HG03354 (cell line): Measurements from ENCODE around the gene EFEMP2.
A peak's percentile ranks its signal among the peaks of the same experiment; 100 is the strongest.
"Not testable (repeated sequence)": the region's sequence is repeated elsewhere in the genome, so short reads cannot be mapped to it uniquely, and the experiment has no call there.

Experiments used
- ATAC-seq: cut with Tn5 transposase; IDR thresholded peaks from one replicate; pipeline ENCODE4 v1.9.1; 2021; ENCODE audit warnings: mild to moderate bottlenecking; ENCODE audit not compliant: unreplicated experiment, poor library complexity, severe bottlenecking

Gene EFEMP2

DNA sequence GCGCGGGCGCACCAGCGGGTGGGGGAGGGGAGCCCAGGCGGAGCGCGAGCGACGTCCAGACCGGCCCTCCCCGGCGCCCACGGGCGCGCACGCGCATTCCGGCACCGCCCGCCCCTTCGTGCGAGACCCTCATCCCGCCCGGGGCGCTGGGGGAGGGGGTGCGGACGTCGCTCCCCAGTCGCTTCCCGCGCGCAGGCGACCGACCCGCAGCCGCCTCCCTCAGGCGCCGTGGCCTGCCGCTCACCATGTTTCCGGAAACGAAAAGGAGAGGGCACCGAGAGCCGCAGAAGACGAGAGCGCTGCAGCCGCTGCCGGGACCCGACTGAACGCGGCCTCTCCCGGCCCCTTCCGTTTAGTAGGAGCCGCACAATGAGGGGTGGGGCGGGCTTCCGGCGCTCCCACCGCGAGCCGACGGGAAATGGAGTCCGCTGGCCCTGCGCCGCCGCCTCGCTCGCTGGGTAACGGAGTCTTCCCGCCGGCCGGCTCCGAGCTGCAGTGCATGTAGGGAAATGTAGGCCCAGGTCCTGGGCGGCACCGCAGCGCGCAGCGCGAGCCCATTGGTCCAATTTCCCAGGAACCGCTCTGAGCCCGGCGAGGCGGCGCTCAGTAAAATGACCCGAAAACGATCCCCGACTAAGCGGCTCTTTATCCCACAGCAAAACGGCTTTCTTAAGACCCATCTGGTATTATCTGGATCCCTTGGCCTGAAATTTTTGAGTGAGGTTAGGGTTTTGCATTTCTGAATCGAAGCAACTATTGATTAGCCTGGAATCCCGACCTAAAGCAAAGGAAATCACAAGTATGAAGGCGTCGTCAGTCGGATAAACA, 14.5 kb downstream of the EFEMP2 start, which contains the start of gene CFL1:
CFL1 (minus strand) TSS at position 328 of the 828 bp plus-strand sequence; CDS start at position 247, 81 bp downstream.
- peak; percentile 53 for ATAC-seq

GRCh38 chr11:65857500-65857852, 15.1 kb downstream of the EFEMP2 start:
- no peak for ATAC-seq

DNA sequence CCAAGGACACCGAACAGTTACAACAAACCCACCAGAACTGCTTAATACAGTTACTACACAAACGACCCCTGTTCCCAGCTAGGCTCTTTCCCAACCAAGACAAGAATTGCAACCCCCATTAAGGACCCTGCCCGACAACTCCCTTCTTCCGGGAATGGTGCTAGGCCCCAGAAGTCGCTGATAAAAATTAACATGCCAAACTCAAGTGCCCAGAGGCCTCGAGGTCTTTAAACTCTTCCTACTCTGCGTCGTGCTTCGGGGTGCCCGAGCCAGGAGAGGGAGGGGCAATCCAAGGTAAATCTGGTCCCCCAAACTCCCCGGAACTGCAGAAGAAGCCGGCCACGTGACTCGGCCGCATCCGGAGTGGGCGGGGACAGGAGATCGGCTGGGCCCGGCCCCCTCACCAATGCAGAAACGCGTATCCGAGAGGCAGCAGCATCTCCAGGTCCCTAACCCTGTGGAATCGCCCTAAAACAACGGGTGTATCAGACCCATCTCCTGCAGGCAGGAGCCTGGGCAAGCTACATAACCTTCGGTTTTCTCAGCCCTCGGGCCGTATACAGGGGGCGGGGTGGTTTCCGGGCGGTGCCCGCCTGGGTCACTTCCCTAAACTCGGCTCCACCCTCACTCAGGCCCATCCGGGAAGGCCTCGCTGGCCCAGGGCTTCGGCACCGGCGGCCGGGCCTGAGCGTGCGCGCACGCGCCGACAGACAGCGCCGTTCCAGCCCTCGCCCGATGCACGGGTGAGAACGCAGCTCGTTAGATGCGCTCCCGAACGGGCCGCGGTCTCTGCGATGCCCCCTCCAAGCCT, 15.7 kb downstream of the EFEMP2 start:
- peak; percentile 35 for ATAC-seq

DNA sequence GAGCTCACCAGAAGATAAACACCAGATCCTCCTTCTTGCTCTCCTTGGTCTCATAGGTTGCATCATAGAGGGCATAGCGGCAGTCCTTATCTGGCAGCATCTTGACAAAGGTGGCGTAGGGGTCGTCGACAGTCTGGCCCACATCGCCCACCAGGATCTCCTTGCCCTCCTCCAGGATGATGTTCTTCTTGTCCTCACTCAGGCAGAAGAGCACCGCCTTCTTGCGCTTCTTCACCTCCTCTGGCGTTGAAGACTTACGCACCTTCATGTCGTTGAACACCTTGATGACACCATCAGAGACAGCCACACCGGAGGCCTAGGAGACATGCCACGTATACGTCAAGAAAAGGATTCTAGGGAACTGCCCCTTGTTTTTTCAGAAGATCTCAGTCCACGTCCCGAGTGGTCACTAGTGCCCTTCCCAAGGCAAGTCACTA, 16.7 kb downstream of the EFEMP2 start:
- ATAC-seq, result no peak

DNA sequence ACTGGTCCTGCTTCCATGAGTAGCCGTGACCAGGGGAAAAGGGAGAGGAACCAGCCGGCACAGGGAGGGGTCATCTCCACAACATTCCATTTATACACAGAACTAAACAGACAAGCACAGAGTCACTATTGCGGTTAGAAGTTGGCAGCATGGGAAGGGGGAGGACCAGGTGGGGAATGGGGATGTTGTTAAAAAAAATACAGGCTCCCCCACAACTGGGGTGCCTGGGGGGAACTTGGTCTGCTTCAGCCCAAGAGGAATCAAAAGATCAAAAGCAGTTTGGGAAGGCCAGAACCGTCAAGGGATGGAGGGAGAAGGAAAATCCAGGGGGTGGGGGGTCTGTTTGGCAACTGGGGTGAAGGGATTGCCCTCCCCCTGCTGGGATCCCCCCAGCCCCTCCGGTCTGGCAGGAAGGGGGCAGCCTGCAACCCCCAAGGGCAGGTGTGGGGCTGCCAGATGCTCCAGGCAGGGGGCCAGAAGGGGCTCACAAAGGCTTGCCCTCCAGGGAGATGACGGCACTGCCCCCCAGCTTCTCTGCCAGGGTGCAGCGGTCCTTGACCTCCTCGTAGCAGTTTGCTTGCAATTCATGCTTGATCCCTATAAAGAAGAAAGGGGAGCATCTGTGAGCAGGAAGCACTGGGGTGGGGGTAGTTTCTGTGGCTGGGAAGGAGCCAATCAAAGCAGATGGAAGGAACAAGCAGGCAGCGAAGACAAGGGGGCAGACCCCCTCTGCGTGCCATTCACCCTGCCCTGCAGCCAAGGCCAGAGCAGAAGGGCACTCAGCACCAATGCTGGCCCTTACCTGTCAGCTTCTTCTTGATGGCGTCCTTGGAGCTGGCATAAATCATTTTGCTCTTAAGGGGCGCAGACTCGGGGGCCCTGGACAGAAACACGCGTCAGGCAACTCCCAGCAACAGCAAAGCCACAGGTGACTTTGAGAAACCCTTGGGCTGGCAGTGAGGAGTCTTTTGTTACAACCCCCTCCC, 17.5 kb downstream of the EFEMP2 start:
- ATAC-seq, result no peak

GRCh38 chr11:65854161-65854592, 18.4 kb downstream of the EFEMP2 start:
- ATAC-seq, result no peak

DNA sequence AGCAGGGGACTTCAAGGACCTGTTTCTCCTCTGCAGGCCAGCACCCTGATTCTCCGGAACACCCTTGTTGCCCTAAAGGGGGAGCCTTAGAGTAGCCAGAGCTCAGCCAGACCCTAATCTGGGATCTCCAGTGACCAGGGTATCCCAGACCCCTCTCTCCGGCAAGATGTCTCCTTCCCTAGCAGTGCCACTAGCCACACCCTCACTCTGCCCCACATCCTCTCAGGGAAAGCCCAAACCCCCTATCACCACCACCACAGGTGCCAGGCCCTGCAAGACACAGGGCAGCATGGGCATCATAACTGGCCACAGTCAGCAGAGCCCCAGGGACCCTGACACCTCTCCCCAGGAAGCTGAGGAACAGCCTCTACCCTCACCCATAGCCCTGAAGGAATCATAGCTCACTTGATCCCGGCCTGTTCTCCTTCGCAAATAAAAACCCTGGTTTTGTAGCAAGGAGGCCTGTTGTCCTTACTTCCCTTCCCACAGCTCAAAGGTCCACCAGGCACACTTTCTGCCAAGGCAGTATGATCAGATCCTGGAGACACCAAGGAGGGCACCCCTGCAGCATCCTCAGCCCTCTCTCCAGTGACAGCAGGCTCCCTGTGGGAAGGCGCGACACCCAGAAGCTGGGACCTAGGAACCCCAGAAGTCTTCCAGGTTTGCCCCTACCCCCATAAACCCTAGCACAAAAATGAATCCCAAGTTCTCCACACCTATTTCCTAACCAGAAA, 19.2 kb downstream of the EFEMP2 start:
- no peak for ATAC-seq

DNA sequence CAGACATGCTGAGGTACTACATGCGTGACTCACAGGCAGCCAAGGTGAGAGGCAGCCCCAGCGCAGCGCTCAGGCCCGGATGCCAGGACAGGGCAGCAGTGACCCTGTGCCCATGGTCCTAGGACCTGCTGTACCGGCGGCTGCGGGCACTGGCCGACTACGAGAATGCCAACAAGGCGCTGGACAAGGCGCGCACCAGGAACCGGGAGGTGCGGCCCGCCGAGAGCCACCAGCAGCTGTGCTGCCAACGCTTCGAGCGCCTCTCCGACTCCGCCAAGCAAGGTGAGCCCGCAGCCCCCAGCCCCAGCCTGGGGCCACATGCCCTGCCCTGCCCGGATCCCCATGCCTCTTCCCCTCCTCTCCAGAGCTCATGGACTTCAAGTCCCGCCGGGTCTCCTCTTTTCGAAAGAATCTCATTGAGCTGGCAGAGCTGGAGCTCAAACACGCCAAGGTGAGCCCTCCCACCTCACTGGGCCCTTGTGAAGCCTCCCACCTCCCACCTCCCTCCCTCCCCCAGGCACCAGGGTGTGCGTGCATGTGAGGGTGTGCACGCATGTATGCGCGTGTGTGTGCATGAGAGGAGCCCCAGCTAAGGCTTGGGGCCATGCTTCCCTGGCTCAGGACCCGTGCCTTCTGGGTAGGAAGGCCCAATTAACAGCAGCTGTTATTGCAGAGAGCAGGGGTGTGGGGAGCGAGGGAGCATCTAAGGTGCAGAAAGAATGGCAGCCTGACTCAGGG, 19.9 kb downstream of the EFEMP2 start:
- ATAC-seq, result no peak

- ATAC-seq, result no peak
These were observed 20.6 kb downstream of the EFEMP2 start for GRCh38 chr11:65851811-65852507.

- no peak for ATAC-seq
These were observed 21.5 kb downstream of the EFEMP2 start for GRCh38 chr11:65851083-65851579.

GRCh38 chr11:65850217-65851082, 22.1 kb downstream of the EFEMP2 start:
- ATAC-seq, result no peak

GRCh38 chr11:65849771-65850216, 22.8 kb downstream of the EFEMP2 start:
- no peak for ATAC-seq

GRCh38 chr11:65849366-65849765, 23.2 kb downstream of the EFEMP2 start:
- ATAC-seq, result no peak

DNA sequence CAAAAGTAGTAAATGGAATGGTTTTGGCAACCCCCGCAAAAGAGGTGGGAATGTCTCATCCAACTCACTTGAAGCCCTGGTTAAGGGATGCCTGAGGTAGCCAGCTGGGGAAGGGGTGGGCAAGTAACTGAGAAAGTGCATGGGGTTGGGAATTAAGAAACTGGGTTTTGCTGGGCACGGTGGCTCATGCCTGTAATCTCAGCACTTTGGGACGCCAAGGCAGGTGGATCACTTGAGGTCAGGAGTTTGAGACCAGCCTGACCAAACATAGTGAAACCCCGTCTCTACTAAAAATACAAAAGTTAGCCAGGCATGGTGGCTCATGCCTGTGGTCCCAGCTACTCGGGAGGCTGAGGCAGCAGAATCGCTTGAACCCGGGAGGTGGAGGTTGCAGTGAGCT, 23.9 kb downstream of the EFEMP2 start:
- ATAC-seq, result not testable (repeated sequence)

DNA sequence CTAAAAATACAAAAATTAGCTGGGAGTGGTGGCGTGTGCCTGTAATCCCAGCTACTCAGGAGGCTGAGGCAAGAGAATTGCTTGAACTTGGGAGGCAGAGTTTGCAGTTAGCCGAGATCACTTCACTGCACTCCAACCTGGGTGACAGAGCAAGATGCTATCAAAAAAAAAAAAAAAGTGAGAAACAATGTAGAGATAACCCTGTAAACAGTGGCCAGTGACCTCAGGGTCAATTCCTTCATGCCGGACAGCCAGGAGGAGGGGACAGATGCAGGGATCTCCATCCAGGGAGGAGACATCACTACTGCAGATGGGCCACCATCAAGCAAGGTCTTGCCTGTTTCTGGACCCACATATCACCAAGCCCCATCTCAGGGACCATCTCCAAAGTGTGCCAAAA, 24.9 kb downstream of the EFEMP2 start:
- no peak for ATAC-seq

DNA sequence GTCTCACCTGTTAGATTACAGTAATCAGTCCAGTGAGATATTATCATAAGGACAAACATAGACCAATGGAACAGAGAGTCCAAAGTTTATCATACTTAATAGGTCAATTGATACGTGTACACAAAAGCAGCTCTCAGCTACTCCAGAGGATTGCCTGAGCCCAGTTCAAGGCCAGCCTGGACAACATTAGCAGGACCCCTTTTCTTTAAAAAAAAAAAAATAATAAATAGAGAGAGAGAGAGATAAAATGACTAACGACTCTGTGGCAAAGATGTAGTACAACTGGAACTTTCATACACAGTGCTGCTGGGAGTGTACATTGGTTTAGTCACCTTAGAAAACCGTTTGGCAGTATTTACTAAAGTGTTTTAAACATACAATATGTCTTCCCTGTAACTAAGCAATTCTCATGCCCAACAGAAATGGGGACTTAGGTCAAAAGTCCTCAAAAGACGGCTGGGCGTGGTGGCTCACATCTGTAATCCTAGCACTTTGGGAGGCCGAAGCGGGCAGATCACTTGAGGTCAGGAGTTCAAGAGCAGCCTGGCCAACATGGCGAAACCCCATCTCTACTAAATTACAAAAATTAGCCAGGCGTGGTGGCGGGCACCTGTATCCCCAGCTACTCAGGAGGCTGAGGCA, 28.2 kb downstream of the EFEMP2 start:
- ATAC-seq, result no peak
